Measurements from ENCODE around the gene CEACAM19. TPM values are rescaled to one million over a fixed set of nuclear protein-coding genes. Genes with fewer than 3 reads are reported as not detected.

CEACAM19 gene
- total RNA-seq, 2 experiments from 2014 or later: not detected

- Histone ChIP-seq H2AFZ (ENCODE audit: low read length) (no peak overlapping the region), H3K4me2 (ENCODE audit: low read length) (no peak overlapping the region), H3K4me1 (ENCODE audit: insufficient read depth, low read length, poor library complexity, severe bottlenecking) (no peaks in the 10 kb centered on the region), H3K4me3 (ENCODE audit: low read depth, low read length, poor library complexity, severe bottlenecking) (no peak overlapping the region), H3K9me3 (ENCODE audit: low read length) (no peaks in the 10 kb centered on the region), H3K79me2 (ENCODE audit: insufficient read depth, low read depth, low read length) (no peaks in the 10 kb centered on the region), H4K20me1 (ENCODE audit: insufficient read depth, low read length) (no peaks in the 10 kb centered on the region), H3K9me2 (ENCODE audit: insufficient read depth, low read length) (no peaks in the 10 kb centered on the region), H3K36me3 (ENCODE audit: insufficient read depth, low read length) (no peaks in the 10 kb centered on the region), H3K27ac (ENCODE audit: low read depth, low read length, poor library complexity, severe bottlenecking) (no peak overlapping the region)
- POLR2A ChIA-PET: no interaction called here
- no TSS peak for BruUV-seq (replicated peaks)
- CTCF ChIA-PET (ENCODE audit: unreplicated experiment): no interaction called here
- no peak for DNase-seq (ENCODE audit: low spot score)
- intact Hi-C loops (cut with micrococcal nuclease; ENCODE audit: unreplicated experiment): no loop called here
- no peak for TF ChIP-seq CTCF (conservative IDR thresholded peaks at IDR 0.05; ENCODE audit: low read length)
- TF ChIP-seq EZH2phosphoT487 (IDR thresholded peaks at IDR 0.05; ENCODE audit: borderline replicate concordance, low read depth, low read length): no peak
Measured at GRCh38 chr19:44661205-44661604, 10.1 kb upstream of the CEACAM19 start.

- H4K20me1 ChIP-seq (ENCODE audit: insufficient read depth, low read length): no peaks in the 10 kb centered on the region
- DNase-seq (ENCODE audit: low spot score): no peak
- H3K79me2 ChIP-seq (ENCODE audit: insufficient read depth, low read depth, low read length): no peaks in the 10 kb centered on the region
- H3K9me2 ChIP-seq (ENCODE audit: insufficient read depth, low read length): no peaks in the 10 kb centered on the region
- no peak overlapping the region for H3K27ac ChIP-seq (ENCODE audit: low read depth, low read length, poor library complexity, severe bottlenecking)
- BruUV-seq (replicated peaks): no TSS peak
- H3K4me1 ChIP-seq (ENCODE audit: insufficient read depth, low read length, poor library complexity, severe bottlenecking): no peaks in the 10 kb centered on the region
- no peak overlapping the region for H2AFZ ChIP-seq (ENCODE audit: low read length)
- no peaks in the 10 kb centered on the region for H3K36me3 ChIP-seq (ENCODE audit: insufficient read depth, low read length)
- intact Hi-C loops (cut with micrococcal nuclease; ENCODE audit: unreplicated experiment): no loop called here
- POLR2A ChIA-PET: no interaction called here
- TF ChIP-seq CTCF (conservative IDR thresholded peaks at IDR 0.05; ENCODE audit: low read length): no peak
- no peak for TF ChIP-seq EZH2phosphoT487 (IDR thresholded peaks at IDR 0.05; ENCODE audit: borderline replicate concordance, low read depth, low read length)
- H3K4me3 ChIP-seq (ENCODE audit: low read depth, low read length, poor library complexity, severe bottlenecking): no peak overlapping the region
- no peak overlapping the region for H3K4me2 ChIP-seq (ENCODE audit: low read length)
- no peaks in the 10 kb centered on the region for H3K9me3 ChIP-seq (ENCODE audit: low read length)
- CTCF ChIA-PET (ENCODE audit: unreplicated experiment): no interaction called here
Measured at GRCh38 chr19:44661904-44662303, 9.4 kb upstream of the CEACAM19 start.

GRCh38 chr19:44662691-44663385 lies 8.4 kb upstream of the CEACAM19 start:
- no TSS peak for BruUV-seq (replicated peaks)
- H3K27ac ChIP-seq (ENCODE audit: low read depth, low read length, poor library complexity, severe bottlenecking): no peak overlapping the region
- no peaks in the 10 kb centered on the region for H3K9me2 ChIP-seq (ENCODE audit: insufficient read depth, low read length)
- no peak overlapping the region for H2AFZ ChIP-seq (ENCODE audit: low read length)
- H3K79me2 ChIP-seq (ENCODE audit: insufficient read depth, low read depth, low read length): no peaks in the 10 kb centered on the region
- H3K36me3 ChIP-seq (ENCODE audit: insufficient read depth, low read length): no peaks in the 10 kb centered on the region
- DNase-seq (ENCODE audit: low spot score): no peak
- H4K20me1 ChIP-seq (ENCODE audit: insufficient read depth, low read length): no peaks in the 10 kb centered on the region
- TF ChIP-seq CTCF (conservative IDR thresholded peaks at IDR 0.05; ENCODE audit: low read length): no peak
- no peak for TF ChIP-seq EZH2phosphoT487 (IDR thresholded peaks at IDR 0.05; ENCODE audit: borderline replicate concordance, low read depth, low read length)
- POLR2A ChIA-PET: no interaction called here
- intact Hi-C loops (cut with micrococcal nuclease; ENCODE audit: unreplicated experiment): no loop called here
- CTCF ChIA-PET (ENCODE audit: unreplicated experiment): interaction anchor here (1.1 kb wide), 1 partner anchor 8 kb away, joined by 3 read pairs; no protein-coding TSS in a partner anchor
- no peaks in the 10 kb centered on the region for H3K4me1 ChIP-seq (ENCODE audit: insufficient read depth, low read length, poor library complexity, severe bottlenecking)
- no peak overlapping the region for H3K4me2 ChIP-seq (ENCODE audit: low read length)
- no peaks in the 10 kb centered on the region for H3K9me3 ChIP-seq (ENCODE audit: low read length)
- no peak overlapping the region for H3K4me3 ChIP-seq (ENCODE audit: low read depth, low read length, poor library complexity, severe bottlenecking)
